ENCODE results near the gene PGLYRP1.
A peak's percentile ranks its signal among the peaks of the same experiment; 100 is the strongest.

Gene PGLYRP1

DNA sequence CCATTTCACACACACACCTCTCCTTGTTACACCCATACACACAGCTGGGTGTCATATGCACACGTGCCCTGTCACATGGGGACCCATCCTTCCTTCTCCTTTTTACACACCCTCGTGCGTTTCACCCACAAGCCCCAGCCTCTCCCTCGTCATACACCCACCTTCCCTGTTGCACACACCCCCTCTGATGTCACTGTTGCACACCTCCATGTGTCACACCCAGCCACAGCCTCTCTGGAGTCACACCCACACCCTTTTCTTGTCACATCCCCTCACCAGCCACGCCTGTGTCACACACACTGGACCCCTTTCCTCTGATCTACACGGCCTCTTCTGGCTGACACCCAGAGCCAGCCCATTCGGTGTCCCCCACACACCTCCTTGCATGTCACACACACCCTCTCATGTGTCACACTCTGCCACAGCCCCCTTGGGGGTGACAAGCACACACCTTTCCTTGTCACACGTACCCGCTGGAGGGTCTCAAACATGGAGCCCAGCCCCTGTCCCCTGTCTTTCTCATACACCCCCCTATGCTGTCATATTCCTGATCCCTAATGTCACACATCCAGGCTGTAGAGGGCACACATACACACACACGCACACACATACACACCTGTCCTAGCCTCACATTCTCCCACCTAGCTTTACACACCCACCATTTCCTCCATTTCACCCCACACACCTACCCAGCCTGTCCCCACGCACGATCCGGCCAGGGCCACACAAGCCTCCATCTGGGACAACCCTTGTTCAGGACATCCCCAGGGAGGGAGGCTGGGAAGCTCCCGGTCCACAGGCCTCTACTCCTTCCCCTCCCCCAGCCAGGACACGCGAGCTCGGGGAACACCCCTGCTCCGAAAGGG, 50.5 kb downstream of the PGLYRP1 start:
- Histone ChIP-seq H3K36me3 (replicated peaks; ENCODE audit: low read depth, low read length) (no peaks in the 10 kb centered on the region), H2AFZ (ENCODE audit: low read depth, low read length) (no peak overlapping the region; the same call in 1 of the 2 replicates), H3K4me3 (ENCODE audit: low read length) (no peak overlapping the region), H3K9me3 (ENCODE audit: insufficient read depth, low read length) (no peaks in the 10 kb centered on the region), H3K27ac (ENCODE audit: low read length) (no peak overlapping the region), H3K9ac (ENCODE audit: low read length) (no peak overlapping the region), H3K79me2 (ENCODE audit: low read length) (no peaks in the 10 kb centered on the region), H3K4me1 (ENCODE audit: low read length) (peaks cover 5% of the 10 kb centered on the region), H4K20me1 (ENCODE audit: insufficient read depth, low read length) (no peaks in the 10 kb centered on the region), H3K4me2 (ENCODE audit: low read length) (peak overlapping the region; percentile 9), H3K27me3 (ENCODE audit: low read depth, low read length) (peaks cover 32% of the 10 kb centered on the region; the same call in 1 of the 2 replicates)
- TF ChIP-seq, protein P1, sequence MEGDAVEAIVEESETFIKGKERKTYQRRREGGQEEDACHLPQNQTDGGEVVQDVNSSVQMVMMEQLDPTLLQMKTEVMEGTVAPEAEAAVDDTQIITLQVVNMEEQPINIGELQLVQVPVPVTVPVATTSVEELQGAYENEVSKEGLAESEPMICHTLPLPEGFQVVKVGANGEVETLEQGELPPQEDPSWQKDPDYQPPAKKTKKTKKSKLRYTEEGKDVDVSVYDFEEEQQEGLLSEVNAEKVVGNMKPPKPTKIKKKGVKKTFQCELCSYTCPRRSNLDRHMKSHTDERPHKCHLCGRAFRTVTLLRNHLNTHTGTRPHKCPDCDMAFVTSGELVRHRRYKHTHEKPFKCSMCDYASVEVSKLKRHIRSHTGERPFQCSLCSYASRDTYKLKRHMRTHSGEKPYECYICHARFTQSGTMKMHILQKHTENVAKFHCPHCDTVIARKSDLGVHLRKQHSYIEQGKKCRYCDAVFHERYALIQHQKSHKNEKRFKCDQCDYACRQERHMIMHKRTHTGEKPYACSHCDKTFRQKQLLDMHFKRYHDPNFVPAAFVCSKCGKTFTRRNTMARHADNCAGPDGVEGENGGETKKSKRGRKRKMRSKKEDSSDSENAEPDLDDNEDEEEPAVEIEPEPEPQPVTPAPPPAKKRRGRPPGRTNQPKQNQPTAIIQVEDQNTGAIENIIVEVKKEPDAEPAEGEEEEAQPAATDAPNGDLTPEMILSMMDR (IDR thresholded peaks at IDR 0.05; ENCODE audit: low read depth, low read length) = no peak
- no peak for TF ChIP-seq EZH2phosphoT487 (IDR thresholded peaks at IDR 0.05; ENCODE audit: low read depth)

DNA sequence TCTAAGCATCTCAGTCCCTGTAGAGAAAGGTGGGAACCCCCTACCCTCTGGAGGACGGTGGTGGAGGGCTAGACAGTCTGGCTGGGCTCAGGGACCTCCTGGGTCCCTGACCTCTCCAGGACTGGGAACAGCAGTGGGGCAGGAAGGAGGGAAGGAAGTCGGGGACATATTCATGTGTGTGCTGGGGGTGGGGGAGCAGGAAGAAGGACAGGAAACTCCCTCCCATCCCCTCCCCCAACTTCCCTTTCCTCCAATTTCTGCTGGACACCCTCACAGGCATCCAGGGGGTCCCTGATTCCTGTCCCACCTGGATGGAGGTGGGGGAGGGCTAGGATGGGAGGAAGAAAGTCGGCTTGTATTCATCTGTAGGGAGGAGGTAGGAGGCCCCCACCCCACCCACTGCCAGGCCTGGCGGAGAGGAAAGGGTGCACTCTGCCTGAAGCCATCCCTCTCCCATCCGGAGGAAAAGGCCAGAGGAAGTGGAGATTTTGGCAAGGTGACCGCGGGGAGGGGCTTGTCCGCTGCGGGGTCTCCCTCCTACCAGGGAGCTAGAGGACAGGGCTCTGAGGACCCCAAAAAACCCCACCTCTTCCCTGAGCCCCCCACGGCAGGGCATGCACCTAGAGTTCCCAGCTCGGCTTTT, 51.5 kb downstream of the PGLYRP1 start:
- H4K20me1 ChIP-seq (ENCODE audit: insufficient read depth, low read length) = no peaks in the 10 kb centered on the region
- peaks cover 37% of the 10 kb centered on the region; the same call in 1 of the 2 replicates for H3K27me3 ChIP-seq (ENCODE audit: low read depth, low read length)
- H3K36me3 ChIP-seq (replicated peaks; ENCODE audit: low read depth, low read length) = no peaks in the 10 kb centered on the region
- no peak overlapping the region for H3K9ac ChIP-seq (ENCODE audit: low read length)
- no peak overlapping the region; the same call in 1 of the 2 replicates for H3K4me2 ChIP-seq (ENCODE audit: low read length)
- peaks cover 5% of the 10 kb centered on the region for H3K4me1 ChIP-seq (ENCODE audit: low read length)
- no peak overlapping the region for H3K27ac ChIP-seq (ENCODE audit: low read length)
- H3K4me3 ChIP-seq (ENCODE audit: low read length) = no peak overlapping the region
- H3K9me3 ChIP-seq (ENCODE audit: insufficient read depth, low read length) = no peaks in the 10 kb centered on the region
- no peak overlapping the region for H2AFZ ChIP-seq (ENCODE audit: low read depth, low read length)
- TF ChIP-seq, protein P1 (IDR thresholded peaks at IDR 0.05; ENCODE audit: low read depth, low read length) = no peak
- no peak for TF ChIP-seq EZH2phosphoT487 (IDR thresholded peaks at IDR 0.05; ENCODE audit: low read depth)
- no peaks in the 10 kb centered on the region for H3K79me2 ChIP-seq (ENCODE audit: low read length)

DNA sequence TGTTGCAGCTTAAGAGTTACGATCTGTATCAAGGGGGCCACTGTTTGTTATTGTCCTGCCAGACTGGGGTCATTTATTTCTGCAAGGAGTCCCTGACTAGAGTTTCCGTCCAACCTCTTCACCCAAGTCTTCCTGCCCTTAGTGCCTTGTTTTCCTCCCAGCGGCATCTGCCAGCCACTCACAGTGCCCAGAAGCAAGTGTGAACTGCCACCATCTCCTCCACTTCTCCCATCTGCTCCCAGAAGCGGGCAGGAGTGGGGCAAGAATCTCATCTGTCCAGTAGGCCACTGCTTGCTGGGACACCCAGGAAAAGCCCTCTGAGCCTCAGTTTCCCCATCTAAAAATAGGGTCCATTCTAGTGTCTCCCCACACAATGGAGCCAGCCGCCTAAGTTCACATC, 53.2 kb downstream of the PGLYRP1 start:
- H2AFZ ChIP-seq (ENCODE audit: low read depth, low read length) = no peak overlapping the region
- no peak overlapping the region for H3K4me3 ChIP-seq (ENCODE audit: low read length)
- TF ChIP-seq, protein P1 (IDR thresholded peaks at IDR 0.05; ENCODE audit: low read depth, low read length) = no peak
- TF ChIP-seq EZH2phosphoT487 (IDR thresholded peaks at IDR 0.05; ENCODE audit: low read depth) = no peak
- no peak overlapping the region for H3K4me2 ChIP-seq (ENCODE audit: low read length)
- H3K27ac ChIP-seq (ENCODE audit: low read length) = no peak overlapping the region
- peaks cover 5% of the 10 kb centered on the region for H3K4me1 ChIP-seq (ENCODE audit: low read length)
- H3K79me2 ChIP-seq (ENCODE audit: low read length) = no peaks in the 10 kb centered on the region
- no peaks in the 10 kb centered on the region for H4K20me1 ChIP-seq (ENCODE audit: insufficient read depth, low read length)
- H3K9ac ChIP-seq (ENCODE audit: low read length) = no peak overlapping the region
- H3K36me3 ChIP-seq (replicated peaks; ENCODE audit: low read depth, low read length) = no peaks in the 10 kb centered on the region
- H3K27me3 ChIP-seq (ENCODE audit: low read depth, low read length) = peaks cover 43% of the 10 kb centered on the region; the same call in 1 of the 2 replicates
- H3K9me3 ChIP-seq (ENCODE audit: insufficient read depth, low read length) = no peaks in the 10 kb centered on the region
